ENCODE measurements around the gene THSD7A. TPM values are rescaled to one million over a fixed set of nuclear protein-coding genes. Genes with fewer than 3 reads are reported as not detected.

The THSD7A gene
- total and polyA plus RNA-seq, 4 donors: 0.15 to 2.7 (median 1.9) TPM

DNA sequence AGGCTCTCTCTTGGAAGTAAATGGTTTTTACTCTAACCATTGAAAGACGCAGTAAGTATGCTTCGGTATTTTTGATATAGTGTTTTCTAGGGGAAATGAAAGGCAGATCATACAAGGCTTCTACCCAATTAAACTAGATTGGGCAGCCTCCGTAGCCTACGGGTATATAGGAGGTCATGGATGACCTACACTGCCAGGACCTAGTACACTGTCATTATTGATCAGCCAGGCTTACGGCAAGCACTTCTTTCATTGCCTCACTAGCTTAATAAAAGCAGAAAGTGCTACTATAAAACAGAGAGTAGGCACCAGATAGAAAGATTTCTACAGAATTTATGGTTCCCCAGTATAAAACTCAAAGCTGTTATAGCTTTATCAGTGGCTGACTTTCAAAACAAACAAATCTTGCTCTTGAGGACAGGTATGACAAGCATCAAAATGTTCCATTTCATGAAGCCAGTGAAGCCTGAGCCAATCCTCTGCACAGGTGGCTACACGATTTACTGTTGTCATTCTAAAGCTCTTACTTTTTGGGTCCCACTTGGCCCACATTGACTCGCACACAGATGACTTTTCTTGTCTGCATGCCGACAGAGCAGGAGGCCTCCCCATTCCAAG, 358.1 kb downstream of the THSD7A start:
- Histone ChIP-seq H3K9me3 (ENCODE audit: control insufficient read depth in 4 of 4, low read length in 3 of 4) (no peaks in the 10 kb centered on the region), H3K27me3 (ENCODE audit: control insufficient read depth in 4 of 4, insufficient read depth in 4 of 4, low read length in 3 of 4) (no peaks in the 10 kb centered on the region), H3K36me3 (ENCODE audit: control insufficient read depth in 4 of 4, insufficient read depth in 3 of 4, low read depth in 1 of 4, low read length in 3 of 4) (no peaks in the 10 kb centered on the region), H3K4me1 (ENCODE audit: control insufficient read depth in 4 of 4, insufficient read depth in 4 of 4, low read length in 3 of 4) (peaks cover 3 to 23% (median 11%) of the 10 kb centered on the region in 4 donors), H3K9ac (ENCODE audit: low read depth in 1 of 2, low read length in 2 of 2) (no peak overlapping the region), H3K27ac (ENCODE audit: low read depth in 1 of 2, low read length in 2 of 2) (no peak overlapping the region), H3K4me3 (ENCODE audit: low read depth in 1 of 3, low read length in 3 of 3) (no peak overlapping the region)
- WGBS: 59% methylated on average over 8 of the region's 8 CpGs
- TF ChIP-seq RXRA (IDR thresholded peaks at IDR 0.05) (peak; percentile 15 to 19), HNF4G (IDR thresholded peaks at IDR 0.05) (no peak), SP1 (IDR thresholded peaks at IDR 0.05) (peak; percentile 6), YY1 (IDR thresholded peaks at IDR 0.05) (peak; percentile 14), RAD21 (IDR thresholded peaks at IDR 0.05) (peak in 1 of 2 donors; percentile 12), FOXA2 (IDR thresholded peaks at IDR 0.05) (no peak)
- TF ChIP-seq, protein P1, sequence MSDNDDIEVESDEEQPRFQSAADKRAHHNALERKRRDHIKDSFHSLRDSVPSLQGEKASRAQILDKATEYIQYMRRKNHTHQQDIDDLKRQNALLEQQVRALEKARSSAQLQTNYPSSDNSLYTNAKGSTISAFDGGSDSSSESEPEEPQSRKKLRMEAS (IDR thresholded peaks at IDR 0.05): no peak
- no peak for DNase-seq (ENCODE audit: low spot score)

DNA sequence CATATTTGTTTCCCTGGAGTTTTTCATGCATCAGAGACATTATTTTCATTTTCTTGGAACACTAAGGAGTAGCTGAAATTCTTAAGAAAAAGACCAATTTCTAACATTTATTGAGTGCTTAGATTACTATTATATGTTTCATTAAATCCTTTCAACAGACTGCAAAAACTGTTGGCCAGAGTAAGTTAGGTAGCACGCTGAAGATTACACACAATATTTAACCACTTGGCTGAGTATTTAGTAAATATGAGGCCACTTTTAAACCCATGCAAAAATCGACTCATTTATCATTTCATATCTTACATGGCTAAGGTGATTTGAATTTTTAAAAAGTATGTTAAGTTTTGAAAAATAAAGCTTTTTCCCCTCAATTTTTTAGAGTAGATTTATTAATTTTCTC, 358.8 kb downstream of the THSD7A start:
- no peak overlapping the region for H3K27ac ChIP-seq (ENCODE audit: low read depth in 1 of 2, low read length in 2 of 2)
- H3K4me1 ChIP-seq (ENCODE audit: control insufficient read depth in 4 of 4, insufficient read depth in 4 of 4, low read length in 3 of 4): peaks cover 3 to 23% (median 11%) of the 10 kb centered on the region in 4 donors
- H3K4me3 ChIP-seq (ENCODE audit: low read depth in 1 of 3, low read length in 3 of 3): no peak overlapping the region
- WGBS: 33% methylated on average over 2 of the region's 2 CpGs
- H3K36me3 ChIP-seq (ENCODE audit: control insufficient read depth in 4 of 4, insufficient read depth in 3 of 4, low read depth in 1 of 4, low read length in 3 of 4): no peaks in the 10 kb centered on the region
- no peaks in the 10 kb centered on the region for H3K27me3 ChIP-seq (ENCODE audit: control insufficient read depth in 4 of 4, insufficient read depth in 4 of 4, low read length in 3 of 4)
- no peak for TF ChIP-seq EGR1 (IDR thresholded peaks at IDR 0.05; ENCODE audit: low read depth in 2 of 2)
- TF ChIP-seq, protein P2, sequence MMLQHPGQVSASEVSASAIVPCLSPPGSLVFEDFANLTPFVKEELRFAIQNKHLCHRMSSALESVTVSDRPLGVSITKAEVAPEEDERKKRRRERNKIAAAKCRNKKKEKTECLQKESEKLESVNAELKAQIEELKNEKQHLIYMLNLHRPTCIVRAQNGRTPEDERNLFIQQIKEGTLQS (IDR thresholded peaks at IDR 0.05): no peak
- no peak for TF ChIP-seq HNF4G (IDR thresholded peaks at IDR 0.05)
- TF ChIP-seq NR2F2 (IDR thresholded peaks at IDR 0.05): no peak
- TF ChIP-seq YY1 (IDR thresholded peaks at IDR 0.05): no peak
- no peak for TF ChIP-seq RAD21 (IDR thresholded peaks at IDR 0.05)
- no peak for TF ChIP-seq TAF1 (conservative IDR thresholded peaks at IDR 0.05)
- TF ChIP-seq FOXA1 (IDR thresholded peaks at IDR 0.05): no peak
- TF ChIP-seq, protein P3, sequence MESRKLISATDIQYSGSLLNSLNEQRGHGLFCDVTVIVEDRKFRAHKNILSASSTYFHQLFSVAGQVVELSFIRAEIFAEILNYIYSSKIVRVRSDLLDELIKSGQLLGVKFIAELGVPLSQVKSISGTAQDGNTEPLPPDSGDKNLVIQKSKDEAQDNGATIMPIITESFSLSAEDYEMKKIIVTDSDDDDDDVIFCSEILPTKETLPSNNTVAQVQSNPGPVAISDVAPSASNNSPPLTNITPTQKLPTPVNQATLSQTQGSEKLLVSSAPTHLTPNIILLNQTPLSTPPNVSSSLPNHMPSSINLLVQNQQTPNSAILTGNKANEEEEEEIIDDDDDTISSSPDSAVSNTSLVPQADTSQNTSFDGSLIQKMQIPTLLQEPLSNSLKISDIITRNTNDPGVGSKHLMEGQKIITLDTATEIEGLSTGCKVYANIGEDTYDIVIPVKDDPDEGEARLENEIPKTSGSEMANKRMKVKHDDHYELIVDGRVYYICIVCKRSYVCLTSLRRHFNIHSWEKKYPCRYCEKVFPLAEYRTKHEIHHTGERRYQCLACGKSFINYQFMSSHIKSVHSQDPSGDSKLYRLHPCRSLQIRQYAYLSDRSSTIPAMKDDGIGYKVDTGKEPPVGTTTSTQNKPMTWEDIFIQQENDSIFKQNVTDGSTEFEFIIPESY (IDR thresholded peaks at IDR 0.05): no peak
- no peak for TF ChIP-seq RXRA (IDR thresholded peaks at IDR 0.05)
- TF ChIP-seq, protein P1 (IDR thresholded peaks at IDR 0.05): no peak
- no peak for TF ChIP-seq JUND (IDR thresholded peaks at IDR 0.05)
- no peak overlapping the region for H3K9ac ChIP-seq (ENCODE audit: low read depth in 1 of 2, low read length in 2 of 2)
- no peaks in the 10 kb centered on the region for H3K9me3 ChIP-seq (ENCODE audit: control insufficient read depth in 4 of 4, low read length in 3 of 4)
- DNase-seq (ENCODE audit: low spot score): no peak

DNA sequence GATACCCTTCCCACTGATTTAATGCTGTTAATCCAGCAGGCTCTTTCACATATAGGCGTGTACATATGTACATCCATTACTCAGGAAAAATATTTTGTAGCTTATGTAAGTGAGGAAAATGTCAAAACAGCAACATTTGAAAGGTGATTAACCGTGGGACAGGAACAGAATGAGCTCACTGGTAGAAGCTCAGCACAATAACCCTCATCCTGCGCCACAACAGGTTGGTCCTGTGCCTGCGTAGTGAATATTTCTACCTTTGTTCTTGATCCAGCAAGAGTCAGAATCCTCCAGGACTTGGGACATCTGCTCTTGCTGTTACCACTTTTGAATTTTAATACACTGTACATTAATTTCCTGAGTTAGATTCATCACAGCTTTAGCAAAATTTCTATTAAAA, 359.4 kb downstream of the THSD7A start:
- WGBS: 71% methylated on average over 4 of the region's 4 CpGs
- H3K4me3 ChIP-seq (ENCODE audit: low read depth in 1 of 3, low read length in 3 of 3): no peak overlapping the region
- no peak for TF ChIP-seq YY1 (IDR thresholded peaks at IDR 0.05)
- TF ChIP-seq SP1 (IDR thresholded peaks at IDR 0.05): no peak
- no peak for TF ChIP-seq GABPA (IDR thresholded peaks at IDR 0.05 in 1 of 2, conservative IDR thresholded peaks at IDR 0.05 in 1 of 2)
- no peak for TF ChIP-seq JUND (IDR thresholded peaks at IDR 0.05)
- TF ChIP-seq RAD21 (IDR thresholded peaks at IDR 0.05): no peak
- no peak for TF ChIP-seq RXRA (IDR thresholded peaks at IDR 0.05)
- no peak for TF ChIP-seq FOXA2 (IDR thresholded peaks at IDR 0.05)
- TF ChIP-seq FOXA1 (IDR thresholded peaks at IDR 0.05): no peak
- no peak for TF ChIP-seq TAF1 (conservative IDR thresholded peaks at IDR 0.05)
- no peak for TF ChIP-seq HNF4A (conservative IDR thresholded peaks at IDR 0.05)
- TF ChIP-seq, protein P2 (IDR thresholded peaks at IDR 0.05): no peak
- no peak for TF ChIP-seq HNF4G (IDR thresholded peaks at IDR 0.05)
- no peak for TF ChIP-seq EGR1 (IDR thresholded peaks at IDR 0.05; ENCODE audit: low read depth in 2 of 2)
- TF ChIP-seq, protein P1 (IDR thresholded peaks at IDR 0.05): no peak
- TF ChIP-seq, protein P3 (IDR thresholded peaks at IDR 0.05): no peak
- no peak for TF ChIP-seq NR2F2 (IDR thresholded peaks at IDR 0.05)
- TF ChIP-seq, protein P4, sequence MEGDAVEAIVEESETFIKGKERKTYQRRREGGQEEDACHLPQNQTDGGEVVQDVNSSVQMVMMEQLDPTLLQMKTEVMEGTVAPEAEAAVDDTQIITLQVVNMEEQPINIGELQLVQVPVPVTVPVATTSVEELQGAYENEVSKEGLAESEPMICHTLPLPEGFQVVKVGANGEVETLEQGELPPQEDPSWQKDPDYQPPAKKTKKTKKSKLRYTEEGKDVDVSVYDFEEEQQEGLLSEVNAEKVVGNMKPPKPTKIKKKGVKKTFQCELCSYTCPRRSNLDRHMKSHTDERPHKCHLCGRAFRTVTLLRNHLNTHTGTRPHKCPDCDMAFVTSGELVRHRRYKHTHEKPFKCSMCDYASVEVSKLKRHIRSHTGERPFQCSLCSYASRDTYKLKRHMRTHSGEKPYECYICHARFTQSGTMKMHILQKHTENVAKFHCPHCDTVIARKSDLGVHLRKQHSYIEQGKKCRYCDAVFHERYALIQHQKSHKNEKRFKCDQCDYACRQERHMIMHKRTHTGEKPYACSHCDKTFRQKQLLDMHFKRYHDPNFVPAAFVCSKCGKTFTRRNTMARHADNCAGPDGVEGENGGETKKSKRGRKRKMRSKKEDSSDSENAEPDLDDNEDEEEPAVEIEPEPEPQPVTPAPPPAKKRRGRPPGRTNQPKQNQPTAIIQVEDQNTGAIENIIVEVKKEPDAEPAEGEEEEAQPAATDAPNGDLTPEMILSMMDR (IDR thresholded peaks at IDR 0.05; ENCODE audit: low read depth, low read length, missing input control): no peak

More for the DNA sequence above, 359.4 kb downstream of the THSD7A start:
- no peak overlapping the region for H3K27ac ChIP-seq (ENCODE audit: low read depth in 1 of 2, low read length in 2 of 2)
- DNase-seq (ENCODE audit: low spot score): no peak
- no peaks in the 10 kb centered on the region for H3K36me3 ChIP-seq (ENCODE audit: control insufficient read depth in 4 of 4, insufficient read depth in 3 of 4, low read depth in 1 of 4, low read length in 3 of 4)
- H3K4me1 ChIP-seq (ENCODE audit: control insufficient read depth in 4 of 4, insufficient read depth in 4 of 4, low read length in 3 of 4): peaks cover 3 to 23% (median 11%) of the 10 kb centered on the region in 4 donors
- H3K9me3 ChIP-seq (ENCODE audit: control insufficient read depth in 4 of 4, low read length in 3 of 4): no peaks in the 10 kb centered on the region
- no peak overlapping the region for H3K9ac ChIP-seq (ENCODE audit: low read depth in 1 of 2, low read length in 2 of 2)
- no peaks in the 10 kb centered on the region for H3K27me3 ChIP-seq (ENCODE audit: control insufficient read depth in 4 of 4, insufficient read depth in 4 of 4, low read length in 3 of 4)

All from liver (tissue), 9 donors.